Stimulated activated CD4-positive, alpha-beta T cell treated with anti-CD3 and anti-CD28 coated beads, TNF-alpha, amount 100 ng/mL, for 48 hours (primary cell): Measurements from ENCODE around the gene ACR.
"Not testable (repeated sequence)": the region's sequence is repeated elsewhere in the genome, so short reads cannot be mapped to it uniquely, and the experiment has no call there.

Experiments
- DNase-seq, 3 donors: peaks; one replicate each; pipeline ENCODE4 v3.0.0-alpha.2; 2020; ENCODE audit warnings: low read depth in 3 of 3

ACR gene

GRCh38 chr22:50732681-50733080 lies 5.3 kb upstream of the ACR start:
- no peak for DNase-seq

- DNase-seq, result no peak
These were observed 4.3 kb upstream of the ACR start for GRCh38 chr22:50733521-50734342.

- no peak for DNase-seq
These were observed 3.6 kb upstream of the ACR start for GRCh38 chr22:50734343-50734771.

- DNase-seq, result no peak
These were observed 2.8 kb upstream of the ACR start for GRCh38 chr22:50734986-50735738.

- DNase-seq, result no peak
These were observed 2.3 kb upstream of the ACR start for GRCh38 chr22:50735739-50736030.

GRCh38 chr22:50738649-50739227 lies 734 bp downstream of the ACR start:
- DNase-seq, result no peak

- DNase-seq, result no peak
These were observed 1.3 kb downstream of the ACR start for GRCh38 chr22:50739279-50739691.

GRCh38 chr22:50739894-50740293 lies 1.9 kb downstream of the ACR start:
- DNase-seq, result no peak

- DNase-seq, result not testable (repeated sequence)
These were observed 2.7 kb downstream of the ACR start for GRCh38 chr22:50740714-50741113.

GRCh38 chr22:50744424-50744823 lies 6.4 kb downstream of the ACR start:
- not testable (repeated sequence) for DNase-seq

GRCh38 chr22:50747521-50747920 lies 9.5 kb downstream of the ACR start:
- not testable (repeated sequence) for DNase-seq

- not testable (repeated sequence) for DNase-seq
These were observed 10.6 kb downstream of the ACR start for GRCh38 chr22:50748630-50749029.

GRCh38 chr22:50749302-50750074 lies 11.5 kb downstream of the ACR start:
- not testable (repeated sequence) for DNase-seq

GRCh38 chr22:50755251-50755650 lies 17.2 kb downstream of the ACR start:
- not testable (repeated sequence) for DNase-seq

- DNase-seq, result not testable (repeated sequence)
These were observed 18.4 kb downstream of the ACR start for GRCh38 chr22:50756406-50756805.

- DNase-seq, result peak; percentile 24 to 33 (median 31)
These were observed 19.0 kb downstream of the ACR start for GRCh38 chr22:50756949-50757491.

GRCh38 chr22:50759597-50760341 lies 21.8 kb downstream of the ACR start:
- not testable (repeated sequence) for DNase-seq

GRCh38 chr22:50761829-50762228 lies 23.8 kb downstream of the ACR start:
- not testable (repeated sequence) for DNase-seq

- DNase-seq, result not testable (repeated sequence)
These were observed 26.3 kb downstream of the ACR start for GRCh38 chr22:50764288-50764687.

- not testable (repeated sequence) for DNase-seq
These were observed 37.1 kb downstream of the ACR start for GRCh38 chr22:50775132-50775531.

GRCh38 chr22:50777631-50778030 lies 39.6 kb downstream of the ACR start:
- not testable (repeated sequence) for DNase-seq
